Measurements from ENCODE around the gene TEKT1.

Gene TEKT1

DNA sequence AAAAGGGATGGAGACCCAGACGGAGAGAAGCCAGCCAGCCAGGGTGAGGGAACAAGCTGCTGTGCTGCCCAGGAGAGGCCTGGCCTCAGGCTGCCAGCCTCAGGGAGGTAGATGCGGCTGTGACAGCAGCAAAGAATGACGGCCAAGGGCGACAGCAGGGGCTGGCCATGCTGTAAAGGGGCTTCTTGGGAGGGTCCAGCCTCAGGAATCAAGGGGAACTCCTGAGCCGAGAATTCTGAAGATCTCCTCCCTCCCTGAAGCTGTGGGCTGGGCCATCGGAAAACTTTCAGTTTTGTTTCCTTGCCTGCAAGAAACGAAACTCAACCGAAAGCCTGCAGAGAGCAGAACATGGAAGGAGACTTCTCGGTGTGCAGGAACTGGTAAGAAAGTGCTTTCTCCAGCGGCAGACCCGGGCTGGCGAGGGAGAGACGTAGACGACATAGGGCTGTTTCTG is 75.8 kb downstream of the TEKT1 start, which contains the start of gene XAF1:
TSS of gene XAF1 (plus strand) at position 316 of the 454 bp plus-strand sequence. CDS start at position 349, 33 bp downstream.
- DNase-seq: peak; percentile 20 to 78

DNA sequence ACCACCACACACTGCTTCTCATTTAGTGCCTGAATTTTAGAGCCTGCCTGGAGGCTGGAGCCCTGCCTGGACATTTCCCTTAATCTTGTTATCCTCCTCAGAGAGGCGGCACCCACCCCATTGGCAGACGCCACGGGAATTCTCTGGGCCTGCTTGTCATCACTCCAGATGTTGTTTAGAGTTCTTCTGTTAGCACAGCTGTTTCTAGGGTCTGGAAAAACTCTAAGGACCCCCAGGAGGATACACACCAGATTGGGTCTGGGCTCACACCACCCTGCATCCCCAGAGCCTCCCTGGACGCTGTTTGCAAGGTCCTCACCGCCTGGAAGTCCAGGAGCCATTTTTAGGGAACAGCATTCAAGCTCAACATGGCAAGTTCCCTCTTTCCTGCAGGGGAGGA is 76.2 kb downstream of the TEKT1 start:
- no peak for DNase-seq

DNA sequence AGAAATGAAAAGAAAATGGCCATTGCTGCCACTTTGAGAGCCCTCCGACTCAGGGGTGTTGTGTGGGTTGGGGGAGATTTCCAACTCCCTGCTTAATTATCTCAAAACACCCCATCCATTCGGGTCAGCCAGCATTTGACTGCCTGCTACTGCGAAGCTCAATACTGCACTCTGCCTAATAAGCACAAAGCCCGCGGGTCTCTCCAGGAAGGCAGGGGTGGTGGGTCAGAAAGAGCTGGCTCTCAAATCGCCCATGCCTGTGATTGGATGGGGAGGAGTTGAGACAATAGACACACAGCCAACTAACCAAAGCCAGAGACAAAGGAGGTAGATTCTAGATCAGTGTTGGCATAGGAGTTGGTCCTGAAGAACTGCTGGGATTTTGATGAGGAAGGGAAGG is 78.0 kb downstream of the TEKT1 start:
- DNase-seq: no peak

DNA sequence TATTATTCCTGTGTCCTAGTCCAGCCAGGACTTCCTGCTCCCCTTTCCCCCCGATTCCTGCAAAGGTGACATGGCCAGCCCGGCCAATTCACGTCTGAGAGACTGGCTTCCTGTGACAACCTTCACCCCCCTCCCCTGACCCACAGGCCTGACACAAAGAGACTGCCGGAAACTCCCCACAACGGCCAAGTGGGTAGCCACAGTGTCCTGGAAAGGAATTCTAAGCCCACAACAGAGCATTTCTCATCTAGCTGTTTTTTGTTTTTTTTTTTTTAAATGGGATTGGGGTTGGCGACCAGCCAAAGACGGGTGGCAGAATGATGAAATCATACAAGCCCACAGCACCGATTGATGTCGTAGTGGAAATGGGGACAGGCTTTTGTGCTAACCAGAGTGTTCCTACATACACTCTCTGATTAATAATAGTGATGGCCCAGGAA is 78.5 kb downstream of the TEKT1 start:
- DNase-seq: peak; percentile 17 to 72

DNA sequence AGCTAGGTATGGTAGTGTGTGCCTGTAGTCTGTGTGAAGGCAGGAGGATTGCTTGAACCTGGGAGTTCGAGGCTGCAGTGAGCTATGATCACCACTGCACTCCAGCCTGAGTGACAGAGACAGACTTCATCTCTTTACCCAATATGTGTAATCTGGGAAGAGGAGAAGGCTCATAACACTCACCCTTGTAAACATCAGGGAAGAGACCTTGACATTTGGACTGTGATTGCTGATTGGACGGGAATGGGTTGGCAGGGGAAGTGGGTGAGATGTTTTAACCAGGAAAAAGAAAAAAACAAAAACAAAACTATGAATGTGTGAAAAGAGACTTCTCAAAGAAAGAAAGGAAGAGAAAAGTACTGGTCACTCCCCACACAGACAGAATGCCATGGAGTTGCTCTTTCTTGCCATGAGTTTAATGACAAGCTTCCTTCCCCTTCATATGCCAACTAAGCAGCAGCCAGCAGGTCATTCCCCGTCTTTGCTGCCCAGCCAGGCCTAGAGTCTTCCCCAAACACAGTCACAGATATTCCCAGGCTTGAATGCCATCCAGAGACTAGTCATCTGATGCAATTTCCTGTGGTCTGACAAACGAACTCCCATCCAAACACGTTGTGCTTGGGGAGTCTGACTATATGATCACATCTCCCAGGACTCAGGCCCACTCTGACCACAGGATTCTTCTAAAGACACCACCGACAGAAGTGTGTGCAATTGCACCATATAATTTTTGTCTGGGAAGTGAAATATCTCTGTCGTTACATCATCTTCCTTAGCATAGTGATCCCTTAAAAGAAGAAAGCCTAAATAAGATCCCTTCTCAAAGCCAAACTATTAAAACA is 79.2 kb downstream of the TEKT1 start:
- DNase-seq: no peak

DNA sequence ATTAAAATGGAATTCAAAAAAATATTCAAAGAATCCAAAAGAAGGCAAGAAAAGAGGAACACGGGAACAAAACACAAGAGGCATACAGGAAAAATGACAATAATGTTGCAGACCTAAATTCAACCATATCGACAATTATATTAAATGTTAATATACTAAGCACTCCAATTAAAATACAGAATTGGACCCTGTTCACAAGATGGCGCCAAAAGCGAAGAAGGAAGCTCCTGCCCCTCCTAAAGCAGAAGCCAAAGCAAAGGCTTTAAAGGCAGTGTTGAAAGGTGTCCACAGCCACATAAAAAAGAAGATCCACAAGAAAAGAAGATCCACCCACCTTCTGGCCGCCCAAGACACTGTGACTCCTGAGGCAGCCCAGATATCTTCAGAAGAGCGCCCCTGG is 82.0 kb downstream of the TEKT1 start:
- no peak for DNase-seq

DNA sequence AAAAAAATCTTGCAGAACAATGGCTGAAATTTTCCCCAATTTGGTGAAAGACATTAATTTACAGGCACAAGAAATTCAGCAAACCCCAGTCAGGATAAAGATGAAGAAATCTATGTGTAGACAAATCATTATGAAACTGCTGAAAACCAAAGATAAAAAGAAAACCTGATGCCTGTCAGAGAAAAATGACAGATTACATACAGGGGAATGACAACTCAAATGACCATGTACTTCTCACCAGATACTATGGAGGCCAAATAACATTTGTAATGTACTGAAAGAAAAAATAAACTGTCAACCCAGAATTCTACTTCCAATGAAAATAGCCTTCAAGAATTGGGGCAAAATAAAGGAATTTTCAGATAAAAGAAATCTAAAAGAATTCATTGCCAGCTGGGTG is 82.9 kb downstream of the TEKT1 start:
- DNase-seq: no peak

All from stimulated activated CD4-positive, alpha-beta T cell treated with anti-CD3 and anti-CD28 coated beads, Interleukin-4, amount 100 ng/mL, for 4 hours (primary cell).